Keratinocyte (primary cell): ENCODE data around the gene GOLGA6L10. TPM values are rescaled to one million over a fixed set of nuclear protein-coding genes. Genes with fewer than 3 reads are reported as not detected.
"Not testable (repeated sequence)": the region's sequence is repeated elsewhere in the genome, so short reads cannot be mapped to it uniquely, and the experiment has no call there.

Experiments
- DNase-seq: peaks from one replicate; pipeline ENCODE4 v3.0.0-alpha.2; 2011; ENCODE audit warnings: low read depth, missing footprints, low spot score
- FAIRE-seq: peaks from 2 replicates; lab custom pipeline; 2011; peaks lifted over from hg19 to GRCh38; lab: Jason Lieb, UNC
- H2AFZ ChIP-seq: 2 replicates; pipeline ENCODE4 v1.6.0; 2012; ENCODE audit warnings: low read length, control low read depth, inconsistent platforms; ENCODE audit not compliant: control insufficient read depth
- H3K27ac ChIP-seq: 2 replicates; pipeline ENCODE4 v1.5.1; 2011; ENCODE audit warnings: low read length; ENCODE audit not compliant: control insufficient read depth, insufficient read depth
- H3K27me3 ChIP-seq: 3 replicates; pipeline ENCODE4 v1.6.0; 2011; ENCODE audit warnings: low read length; ENCODE audit not compliant: control insufficient read depth, insufficient read depth; ENCODE audit errors: extremely low read depth
- H3K36me3 ChIP-seq, 2 experiments: 2 replicates in 1 of 2; 3 replicates in 1 of 2; pipeline ENCODE4 v1.5.1; 2011; ENCODE audit warnings: low read length in 2 of 2, mild to moderate bottlenecking in 1 of 2; ENCODE audit not compliant: control insufficient read depth in 2 of 2, insufficient read depth in 2 of 2; ENCODE audit errors: extremely low read depth in 1 of 2
- H3K4me1 ChIP-seq: 3 replicates; pipeline ENCODE4 v1.5.1; 2011; ENCODE audit warnings: low read length; ENCODE audit not compliant: control insufficient read depth, insufficient read depth; ENCODE audit errors: extremely low read depth
- H3K4me2 ChIP-seq: 3 replicates; pipeline ENCODE4 v1.6.0; 2011; ENCODE audit warnings: low read depth, low read length; ENCODE audit not compliant: control insufficient read depth, insufficient read depth; ENCODE audit errors: extremely low read depth
- H3K4me3 ChIP-seq, 3 experiments: fragments of 200-600 bp in 1 of 3; sonication (generic) in 1 of 3; 2 replicates in 2 of 3; 3 replicates in 1 of 3; pipeline ENCODE4 v1.5.1; 2011 to 2016; ENCODE audit warnings: low read length in 3 of 3, mild to moderate bottlenecking in 3 of 3, control low read depth in 2 of 3, inconsistent platforms in 1 of 3, low read depth in 1 of 3, mixed read lengths in 1 of 3, mixed run types in 1 of 3, moderate library complexity in 1 of 3; ENCODE audit not compliant: control insufficient read depth in 2 of 3, insufficient read depth in 2 of 3; ENCODE audit errors: extremely low read depth in 1 of 3
- H3K79me2 ChIP-seq: 2 replicates; pipeline ENCODE4 v1.6.0; 2012; ENCODE audit warnings: low read length; ENCODE audit not compliant: control insufficient read depth, insufficient read depth
- H3K9ac ChIP-seq: 3 replicates; pipeline ENCODE4 v1.6.0; 2011; ENCODE audit warnings: low read length; ENCODE audit not compliant: control insufficient read depth, insufficient read depth; ENCODE audit errors: extremely low read depth
- H3K9me1 ChIP-seq: 3 replicates; pipeline ENCODE4 v1.6.0; 2011; ENCODE audit warnings: low read length; ENCODE audit not compliant: control insufficient read depth, insufficient read depth; ENCODE audit errors: extremely low read depth
- H3K9me3 ChIP-seq: 2 replicates; pipeline ENCODE4 v1.5.1; 2012; ENCODE audit warnings: low read depth, low read length; ENCODE audit not compliant: control insufficient read depth
- H4K20me1 ChIP-seq: 3 replicates; pipeline ENCODE4 v1.6.0; 2011; ENCODE audit warnings: low read length; ENCODE audit not compliant: control insufficient read depth, insufficient read depth; ENCODE audit errors: extremely low read depth
- CTCF ChIP-seq, 3 experiments: IDR thresholded peaks in 1 of 3; conservative IDR thresholded peaks in 1 of 3; optimal IDR thresholded peaks in 1 of 3; 2 replicates in 2 of 3; 3 replicates in 1 of 3; pipeline versions ENCODE3 to v1.5.1; 2011; ENCODE audit warnings: low read length in 3 of 3, mild to moderate bottlenecking in 3 of 3, moderate library complexity in 2 of 3, control low read depth in 1 of 3, inconsistent platforms in 1 of 3; ENCODE audit not compliant: insufficient read depth in 2 of 3; ENCODE audit errors: extremely low read depth in 1 of 3
- EZH2 ChIP-seq: IDR thresholded peaks from one replicate; pipeline ENCODE4 v1.6.1; 2012; ENCODE audit warnings: inconsistent platforms, mild to moderate bottlenecking, low read length, moderate library complexity
- dilution Hi-C: fragments of 300-500 bp; cut with MboI; formaldehyde crosslinking; loops from one replicate; pipeline ENCODE4 v1.7.0; 2020; ENCODE audit warnings: low sequenced_read_pairs; ENCODE audit not compliant: extremely low pct_ligation_motif_present
- polyA plus RNA-seq, 5 experiments: library from polyadenylated mRNA; depleted of rRNA in 3 of 5; stranded (reverse) in 3 of 5; stranded (forward) in 1 of 5; unstranded in 1 of 5; fragments of >200 nt; gene quantifications; 1 replicate in 1 of 5; 2 replicates in 3 of 5; 3 replicates in 1 of 5; pipeline versions ENCODE4 v1.2.1 to v1.2.3, GENCODE V29; 2011 to 2012; ENCODE audit warnings: missing spikeins in 2 of 5, low read depth in 1 of 5, low replicate concordance in 1 of 5

Gene GOLGA6L10
- polyA plus RNA-seq, 1 donor (not counting 4 experiments of a cell fraction or from before 2014, with no cell fraction given), result 1.6 TPM

GRCh38 chr15:82301296-82302016 lies 47.8 kb downstream of the GOLGA6L10 start:
- Histone ChIP-seq H3K4me1 (no peaks in the 10 kb centered on the region), H3K4me2 (no peak overlapping the region), H3K9ac (no peak overlapping the region), H3K9me3 (no peaks in the 10 kb centered on the region), H3K27ac (no peak overlapping the region), H3K36me3 (no peaks in the 10 kb centered on the region), H2AFZ (no peak overlapping the region), H3K79me2 (no peaks in the 10 kb centered on the region), H3K4me3 (no peak overlapping the region), H3K9me1 (no peaks in the 10 kb centered on the region), H4K20me1 (no peaks in the 10 kb centered on the region), H3K27me3 (peaks cover 7% of the 10 kb centered on the region)
- DNase-seq (no peak), FAIRE-seq (no peak)
- TF ChIP-seq EZH2 (no peak), CTCF (optimal IDR thresholded peaks at IDR 0.05 in 1 of 3, IDR thresholded peaks at IDR 0.05 in 1 of 3, conservative IDR thresholded peaks at IDR 0.05 in 1 of 3; ENCODE audit: extremely low read depth in 1 of 3, insufficient read depth in 2 of 3, low read length in 3 of 3) (no peak)
- dilution Hi-C loops, result no loop called here

GRCh38 chr15:82300883-82301282 lies 48.4 kb downstream of the GOLGA6L10 start:
- FAIRE-seq (no peak), DNase-seq (no peak)
- Histone ChIP-seq H3K4me1 (no peaks in the 10 kb centered on the region), H3K9ac (no peak overlapping the region), H3K27me3 (peaks cover 7% of the 10 kb centered on the region), H3K27ac (no peak overlapping the region), H3K79me2 (no peaks in the 10 kb centered on the region), H3K36me3 (no peaks in the 10 kb centered on the region), H3K4me3 (no peak overlapping the region), H3K4me2 (no peak overlapping the region), H3K9me1 (no peaks in the 10 kb centered on the region), H3K9me3 (no peaks in the 10 kb centered on the region), H2AFZ (no peak overlapping the region), H4K20me1 (no peaks in the 10 kb centered on the region)
- dilution Hi-C loops, result no loop called here
- TF ChIP-seq CTCF (optimal IDR thresholded peaks at IDR 0.05 in 1 of 3, IDR thresholded peaks at IDR 0.05 in 1 of 3, conservative IDR thresholded peaks at IDR 0.05 in 1 of 3; ENCODE audit: extremely low read depth in 1 of 3, insufficient read depth in 2 of 3, low read length in 3 of 3), result no peak
- no peak for TF ChIP-seq EZH2

GRCh38 chr15:82300326-82300725 lies 48.9 kb downstream of the GOLGA6L10 start:
- H3K4me2 ChIP-seq, H3K4me1 ChIP-seq, H3K79me2 ChIP-seq, H3K4me3 ChIP-seq, H3K9me3 ChIP-seq, dilution Hi-C loops, H2AFZ ChIP-seq, H4K20me1 ChIP-seq, H3K9ac ChIP-seq, H3K27ac ChIP-seq, H3K9me1 ChIP-seq, H3K36me3 ChIP-seq, FAIRE-seq, H3K27me3 ChIP-seq, DNase-seq: not testable (repeated sequence)

- H3K9ac ChIP-seq, H3K4me1 ChIP-seq, DNase-seq, H3K9me1 ChIP-seq, FAIRE-seq, H3K79me2 ChIP-seq, H3K4me2 ChIP-seq, H3K27ac ChIP-seq, H4K20me1 ChIP-seq, H2AFZ ChIP-seq, H3K27me3 ChIP-seq, H3K9me3 ChIP-seq, dilution Hi-C loops, H3K4me3 ChIP-seq, H3K36me3 ChIP-seq: not testable (repeated sequence)
Measured at GRCh38 chr15:82299511-82299914, 49.8 kb downstream of the GOLGA6L10 start.
